Fibroblast of skin of left biceps (primary cell): ENCODE data around the gene ZFP36L1.

ENCODE experiments used
- DNase-seq, 2 experiments: peaks; one replicate each; pipeline ENCODE4 v3.0.0-alpha.2; 2013; ENCODE audit warnings: low read depth in 2 of 2

ZFP36L1 gene

GRCh38 chr14:68738559-68738958 lies 54.3 kb downstream of the ZFP36L1 start:
- no peak for DNase-seq
